ENCODE data around the gene SAPCD1. TPM values are rescaled to one million over a fixed set of nuclear protein-coding genes. Genes with fewer than 3 reads are reported as not detected.

The SAPCD1 gene
- total and polyA plus RNA-seq, 2 donors (not counting 3 experiments of a cell fraction or from before 2014, with no cell fraction given): 1.6 to 11.7 TPM

DNA sequence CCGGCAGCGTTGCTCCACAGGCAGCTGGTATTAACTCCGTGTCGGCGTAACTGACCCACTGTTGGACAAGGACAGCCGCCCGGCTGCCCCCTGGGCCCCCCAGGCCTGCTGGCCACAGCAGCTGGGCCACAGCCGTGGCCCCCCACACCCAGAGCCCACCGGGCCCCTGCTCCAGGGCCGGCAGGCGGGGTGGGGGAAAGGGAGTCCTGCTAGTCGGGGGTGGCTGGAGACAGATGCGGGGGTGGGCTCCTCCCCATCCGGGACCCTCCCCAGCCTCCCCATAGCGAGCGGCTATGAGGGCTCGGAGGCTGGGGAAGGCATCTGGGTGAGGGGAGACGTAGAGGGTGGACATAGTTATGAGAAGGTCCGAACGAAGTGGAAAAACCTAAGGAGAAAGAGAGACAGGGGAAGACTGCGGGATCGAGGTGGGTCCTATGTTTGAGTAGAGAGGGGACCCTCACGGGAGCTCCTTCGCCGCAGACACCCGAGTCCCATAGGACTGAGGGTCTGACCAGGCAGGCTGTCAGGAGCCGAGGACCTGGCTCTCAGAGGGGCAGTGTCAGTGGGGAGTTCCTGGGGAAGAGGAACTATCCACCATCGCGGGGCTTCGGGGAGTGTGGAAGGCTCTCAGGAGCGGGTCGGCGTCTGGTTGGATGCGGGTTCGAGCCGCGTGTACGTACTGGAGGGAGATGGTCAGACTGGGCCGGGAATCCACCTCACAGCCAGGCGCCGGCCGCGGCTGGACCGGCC is 32.6 kb downstream of the SAPCD1 start:
- dilution Hi-C loops (cut with MboI; ENCODE audit: extremely low pct_ligation_motif_present, low sequenced_read_pairs): no loop called here
- H2AFZ ChIP-seq (ENCODE audit: low read depth, low read length): peak overlapping the region; percentile 50
- H3K4me3 ChIP-seq (replicated peaks in 1 of 3; ENCODE audit: insufficient read depth in 1 of 3, low read depth in 1 of 3, low read length in 3 of 3): peak overlapping the region; percentile 49 to 71 (median 67)
- CTCF ChIA-PET: interaction anchor here (0.6 to 3.0 kb wide), 13 partner anchors 12 to 135 kb away, joined by 3 to 28 read pairs (median 5); partner anchors contain the start of genes C6orf47, HSPA1A, HSPA1B and HSPA1L
- peak overlapping the region; percentile 89 for H3K27ac ChIP-seq (ENCODE audit: insufficient read depth, low read depth, low read length)
- FAIRE-seq (no peak), DNase-seq (ENCODE audit: low read depth, low spot score) (peak; percentile 63)
- H3K79me2 ChIP-seq (ENCODE audit: control insufficient read depth, insufficient read depth, low read length): peaks cover 18% of the 10 kb centered on the region
- H3K27me3 ChIP-seq (ENCODE audit: control insufficient read depth in 2 of 2, insufficient read depth in 2 of 2, low read length in 2 of 2): no peaks in the 10 kb centered on the region
- peak overlapping the region; percentile 95 for H3K9ac ChIP-seq (replicated peaks; ENCODE audit: extremely low read depth, insufficient read depth, low read length)
- POLR2A ChIA-PET: interaction anchor here (0.7 to 1.1 kb wide), 3 partner anchors 12 to 32 kb away, joined by 7 to 13 read pairs (median 11); partner anchors contain the start of genes HSPA1B and LSM2
- H3K9me1 ChIP-seq (replicated peaks; ENCODE audit: control insufficient read depth, extremely low read depth, insufficient read depth, low read length): no peaks in the 10 kb centered on the region
- TF ChIP-seq MYC (IDR thresholded peaks at IDR 0.05; ENCODE audit: low read depth, low read length) (no peak), GATA2 (IDR thresholded peaks at IDR 0.05; ENCODE audit: insufficient read depth, insufficient read length, low read depth, low read length) (no peak), POLR2AphosphoS5 (IDR thresholded peaks at IDR 0.05; ENCODE audit: insufficient read depth, low read depth, low read length) (no peak), JUN (IDR thresholded peaks at IDR 0.05; ENCODE audit: borderline replicate concordance, insufficient read depth, insufficient read length, low read depth) (no peak), POLR2A (IDR thresholded peaks at IDR 0.05; ENCODE audit: low read depth, low read length) (peak; percentile 50), FOS (IDR thresholded peaks at IDR 0.05; ENCODE audit: borderline replicate concordance, insufficient read depth, low read length) (no peak)
- TF ChIP-seq, protein P1, sequence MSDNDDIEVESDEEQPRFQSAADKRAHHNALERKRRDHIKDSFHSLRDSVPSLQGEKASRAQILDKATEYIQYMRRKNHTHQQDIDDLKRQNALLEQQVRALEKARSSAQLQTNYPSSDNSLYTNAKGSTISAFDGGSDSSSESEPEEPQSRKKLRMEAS (IDR thresholded peaks at IDR 0.05; ENCODE audit: insufficient read depth, insufficient read length): no peak
- TF ChIP-seq, protein P2, sequence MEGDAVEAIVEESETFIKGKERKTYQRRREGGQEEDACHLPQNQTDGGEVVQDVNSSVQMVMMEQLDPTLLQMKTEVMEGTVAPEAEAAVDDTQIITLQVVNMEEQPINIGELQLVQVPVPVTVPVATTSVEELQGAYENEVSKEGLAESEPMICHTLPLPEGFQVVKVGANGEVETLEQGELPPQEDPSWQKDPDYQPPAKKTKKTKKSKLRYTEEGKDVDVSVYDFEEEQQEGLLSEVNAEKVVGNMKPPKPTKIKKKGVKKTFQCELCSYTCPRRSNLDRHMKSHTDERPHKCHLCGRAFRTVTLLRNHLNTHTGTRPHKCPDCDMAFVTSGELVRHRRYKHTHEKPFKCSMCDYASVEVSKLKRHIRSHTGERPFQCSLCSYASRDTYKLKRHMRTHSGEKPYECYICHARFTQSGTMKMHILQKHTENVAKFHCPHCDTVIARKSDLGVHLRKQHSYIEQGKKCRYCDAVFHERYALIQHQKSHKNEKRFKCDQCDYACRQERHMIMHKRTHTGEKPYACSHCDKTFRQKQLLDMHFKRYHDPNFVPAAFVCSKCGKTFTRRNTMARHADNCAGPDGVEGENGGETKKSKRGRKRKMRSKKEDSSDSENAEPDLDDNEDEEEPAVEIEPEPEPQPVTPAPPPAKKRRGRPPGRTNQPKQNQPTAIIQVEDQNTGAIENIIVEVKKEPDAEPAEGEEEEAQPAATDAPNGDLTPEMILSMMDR (IDR thresholded peaks at IDR 0.05; ENCODE audit: extremely low read depth in 1 of 2, insufficient read depth in 1 of 2, low read depth in 1 of 2, low read length in 2 of 2): no peak
- peak overlapping the region; percentile 82 for H3K4me2 ChIP-seq (ENCODE audit: insufficient read depth, low read length)
- H3K4me1 ChIP-seq (ENCODE audit: control insufficient read depth, extremely low read depth, insufficient read depth, low read length): peaks cover 15% of the 10 kb centered on the region
- intact Hi-C loops (cut with micrococcal nuclease): loop anchor here (1.0 to 2.0 kb wide), 5 partner anchors 20 to 92 kb away; partner anchors contain the start of genes ABHD16A, HSPA1A, HSPA1B and HSPA1L
- TSS peak; percentile 74 for BruUV-seq (replicated peaks)
- no peaks in the 10 kb centered on the region for H4K20me1 ChIP-seq (replicated peaks; ENCODE audit: control insufficient read depth, extremely low read depth, insufficient read depth, low read length)
- peaks cover 0 to 5% of the 10 kb centered on the region in 2 experiments for H3K36me3 ChIP-seq (ENCODE audit: control insufficient read depth in 2 of 2, extremely low read depth in 1 of 2, insufficient read depth in 2 of 2, low read length in 2 of 2)
- no peaks in the 10 kb centered on the region for H3K9me3 ChIP-seq (replicated peaks; ENCODE audit: control insufficient read depth, insufficient read depth, low read length)

Data from endothelial cell of umbilical vein (primary cell).